Ovary (tissue), 3 donors: ENCODE measurements around the gene ARID1B.

Experiments used
- CTCF ChIP-seq, 3 donors: fragments of 450-650 bp in 2 of 3; fragments of 200-600 bp in 1 of 3; IDR thresholded peaks; one replicate each; pipeline versions ENCODE4 v1.5.1 to v1.8.0; 2016 to 2022; ENCODE audit warnings: antibody characterized with exemption in 3 of 3, mild to moderate bottlenecking in 1 of 3
- EP300 ChIP-seq: sonication (generic); formaldehyde crosslinking; IDR thresholded peaks from one replicate; pipeline ENCODE4 v1.6.1; 2017; ENCODE audit warnings: antibody characterized with exemption
- donor health status: DM: no; HTN: no; CAD: no.

- TF ChIP-seq EP300 (no peak), CTCF (IDR thresholded peaks at IDR 0.05) (no peak)
Observed at GRCh38 chr6:156925026-156925425, 147.8 kb downstream of the ARID1B start.
